ENCODE results near the gene APOOL. TPM values are rescaled to one million over a fixed set of nuclear protein-coding genes. Genes with fewer than 3 reads are reported as not detected.

The APOOL gene
- polyA plus RNA-seq, 6 donors from 2014 or later = 4.9 to 8.1 (median 6.0) TPM

- H3K27me3 Mint-ChIP-seq = no peaks in the 10 kb centered on the region
- H3K27ac Mint-ChIP-seq = no peak overlapping the region
- H3K4me1 Mint-ChIP-seq = no peaks in the 10 kb centered on the region
These were observed 104.5 kb downstream of the APOOL start for GRCh38 chrX:85108165-85108564.

GRCh38 chrX:85109235-85109634, 105.6 kb downstream of the APOOL start:
- H3K4me1 Mint-ChIP-seq = no peaks in the 10 kb centered on the region
- peaks cover 0 to 2% (median 0%) of the 10 kb centered on the region in 7 donors for H3K9me3 Mint-ChIP-seq
- no peak for DNase-seq
- H3K27me3 Mint-ChIP-seq = no peaks in the 10 kb centered on the region
- H3K36me3 Mint-ChIP-seq = no peaks in the 10 kb centered on the region
- H3K4me3 Mint-ChIP-seq = no peak overlapping the region
- ATAC-seq (ENCODE audit: low read depth in 2 of 2) = no peak
- H3K27ac Mint-ChIP-seq = no peak overlapping the region

More at GRCh38 chrX:85108165-85108564, 104.5 kb downstream of the APOOL start:
- DNase-seq = no peak
- Mint-ChIP-seq H3K36me3 (no peaks in the 10 kb centered on the region), H3K4me3 (no peak overlapping the region), H3K9me3 (peaks cover 0 to 2% (median 0%) of the 10 kb centered on the region in 7 donors)
- ATAC-seq (ENCODE audit: low read depth in 2 of 2) = no peak

- H3K27ac Mint-ChIP-seq = no peak overlapping the region
- DNase-seq (no peak), ATAC-seq (ENCODE audit: low read depth in 2 of 2) (no peak)
- peaks cover 0 to 9% (median 0%) of the 10 kb centered on the region in 3 donors for H3K27me3 Mint-ChIP-seq
- no peaks in the 10 kb centered on the region for H3K4me1 Mint-ChIP-seq
- peaks cover 0 to 2% (median 0%) of the 10 kb centered on the region in 7 donors for H3K9me3 Mint-ChIP-seq
- no peak overlapping the region for H3K4me3 Mint-ChIP-seq
- no peaks in the 10 kb centered on the region for H3K36me3 Mint-ChIP-seq
These were observed 107.7 kb downstream of the APOOL start for GRCh38 chrX:85111347-85111746.

GRCh38 chrX:85112293-85112692, 108.6 kb downstream of the APOOL start:
- no peak for ATAC-seq (ENCODE audit: low read depth in 2 of 2)
- no peaks in the 10 kb centered on the region for H3K36me3 Mint-ChIP-seq
- peaks cover 0 to 2% (median 0%) of the 10 kb centered on the region in 7 donors for H3K9me3 Mint-ChIP-seq
- H3K4me1 Mint-ChIP-seq = no peaks in the 10 kb centered on the region
- no peak for DNase-seq
- no peak overlapping the region for H3K4me3 Mint-ChIP-seq
- no peak overlapping the region for H3K27ac Mint-ChIP-seq
- H3K27me3 Mint-ChIP-seq = peaks cover 0 to 9% (median 0%) of the 10 kb centered on the region in 3 donors

GRCh38 chrX:85113746-85114145, 110.1 kb downstream of the APOOL start:
- peaks cover 0 to 1% (median 0%) of the 10 kb centered on the region in 7 donors for H3K9me3 Mint-ChIP-seq
- peaks cover 0 to 9% (median 0%) of the 10 kb centered on the region in 3 donors for H3K27me3 Mint-ChIP-seq
- H3K36me3 Mint-ChIP-seq = no peaks in the 10 kb centered on the region
- H3K4me3 Mint-ChIP-seq = no peak overlapping the region
- no peaks in the 10 kb centered on the region for H3K4me1 Mint-ChIP-seq
- ATAC-seq (ENCODE audit: low read depth in 2 of 2) (no peak), DNase-seq (no peak)
- no peak overlapping the region for H3K27ac Mint-ChIP-seq

- Mint-ChIP-seq H3K27me3 (peaks cover 0 to 9% (median 0%) of the 10 kb centered on the region in 3 donors), H3K36me3 (no peaks in the 10 kb centered on the region), H3K27ac (no peak overlapping the region), H3K4me3 (no peak overlapping the region), H3K4me1 (no peaks in the 10 kb centered on the region), H3K9me3 (no peaks in the 10 kb centered on the region)
- DNase-seq (no peak), ATAC-seq (ENCODE audit: low read depth in 2 of 2) (no peak)
These were observed 110.5 kb downstream of the APOOL start for GRCh38 chrX:85114171-85114570.

- peaks cover 0 to 9% (median 0%) of the 10 kb centered on the region in 3 donors for H3K27me3 Mint-ChIP-seq
- H3K4me3 Mint-ChIP-seq = no peak overlapping the region
- no peak for DNase-seq
- no peaks in the 10 kb centered on the region for H3K4me1 Mint-ChIP-seq
- no peak overlapping the region for H3K27ac Mint-ChIP-seq
- no peak for ATAC-seq (ENCODE audit: low read depth in 2 of 2)
- no peaks in the 10 kb centered on the region for H3K9me3 Mint-ChIP-seq
- H3K36me3 Mint-ChIP-seq = no peaks in the 10 kb centered on the region
These were observed 111.1 kb downstream of the APOOL start for GRCh38 chrX:85114776-85115175.

- Mint-ChIP-seq H3K27ac (no peak overlapping the region), H3K9me3 (no peaks in the 10 kb centered on the region), H3K4me1 (no peaks in the 10 kb centered on the region), H3K36me3 (no peaks in the 10 kb centered on the region), H3K4me3 (no peak overlapping the region), H3K27me3 (peaks cover 0 to 9% (median 0%) of the 10 kb centered on the region in 3 donors)
- ATAC-seq (ENCODE audit: low read depth in 2 of 2) (no peak), DNase-seq (no peak)
These were observed 111.6 kb downstream of the APOOL start for GRCh38 chrX:85115252-85115651.

- no peak overlapping the region for H3K27ac Mint-ChIP-seq
- DNase-seq (no peak), ATAC-seq (ENCODE audit: low read depth in 2 of 2) (no peak)
- peaks cover 0 to 3% (median 0%) of the 10 kb centered on the region in 3 donors for H3K27me3 Mint-ChIP-seq
- no peaks in the 10 kb centered on the region for H3K4me1 Mint-ChIP-seq
- H3K9me3 Mint-ChIP-seq = peaks cover 1 to 7% (median 3%) of the 10 kb centered on the region in 7 donors
- H3K4me3 Mint-ChIP-seq = no peak overlapping the region
- no peaks in the 10 kb centered on the region for H3K36me3 Mint-ChIP-seq
These were observed 132.7 kb downstream of the APOOL start for GRCh38 chrX:85136409-85136808.

GRCh38 chrX:85139422-85139821, 135.7 kb downstream of the APOOL start:
- peaks cover 0 to 2% (median 0%) of the 10 kb centered on the region in 3 donors for H3K27me3 Mint-ChIP-seq
- no peak for DNase-seq
- H3K27ac Mint-ChIP-seq = no peak overlapping the region
- H3K4me3 Mint-ChIP-seq = no peak overlapping the region
- H3K36me3 Mint-ChIP-seq = no peaks in the 10 kb centered on the region
- peaks cover 0 to 7% (median 2%) of the 10 kb centered on the region in 7 donors for H3K9me3 Mint-ChIP-seq
- no peak for ATAC-seq (ENCODE audit: low read depth in 2 of 2)
- H3K4me1 Mint-ChIP-seq = no peaks in the 10 kb centered on the region

GRCh38 chrX:85140964-85141363, 137.3 kb downstream of the APOOL start:
- no peaks in the 10 kb centered on the region for H3K9me3 Mint-ChIP-seq
- H3K36me3 Mint-ChIP-seq = no peaks in the 10 kb centered on the region
- no peaks in the 10 kb centered on the region for H3K27me3 Mint-ChIP-seq

More at GRCh38 chrX:85140964-85141363, 137.3 kb downstream of the APOOL start:
- no peak for DNase-seq
- no peak for ATAC-seq (ENCODE audit: low read depth in 2 of 2)
- Mint-ChIP-seq H3K4me1 (no peaks in the 10 kb centered on the region), H3K27ac (no peak overlapping the region), H3K4me3 (no peak overlapping the region)

Other genes with a start within 250 kb of the APOOL start
- not detected for gene SATL1, start 239.9 kb downstream of the APOOL start, polyA plus RNA-seq (ENCODE audit: low read depth in 6 of 6)
- gene ZNF711, start 240.1 kb downstream of the APOOL start, polyA plus RNA-seq (ENCODE audit: low read depth in 6 of 6) = 1 to 10 TPM; 1.6 to 8.0 (median 7.0) TPM

All from naive B cell (primary cell).